ENCODE results near the gene PFN2. TPM values are rescaled to one million over a fixed set of nuclear protein-coding genes. Genes with fewer than 3 reads are reported as not detected.

PFN2 gene
- polyA plus RNA-seq, 5 donors, result 233 to 333 (median 277) TPM

DNA sequence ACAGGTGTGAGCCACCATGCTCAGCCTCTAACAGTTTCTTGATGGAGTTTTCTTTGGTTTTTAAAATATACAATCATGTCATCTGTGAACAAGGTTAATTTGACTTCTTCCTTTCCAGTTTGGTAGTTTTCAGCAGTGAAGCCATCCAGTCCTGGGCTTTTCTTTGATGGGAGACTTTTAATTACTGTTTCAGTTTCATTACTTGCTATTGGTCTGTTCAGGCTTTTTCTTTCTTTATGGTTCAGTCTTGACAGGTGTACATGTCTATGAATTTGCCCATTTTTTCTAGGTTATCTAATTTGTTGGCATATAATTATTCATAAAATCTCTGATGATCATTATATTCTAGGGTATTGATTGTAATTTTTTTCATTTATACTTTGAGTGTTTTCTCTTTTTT is 36.8 kb downstream of the PFN2 start:
- DNase-seq, result no peak

DNA sequence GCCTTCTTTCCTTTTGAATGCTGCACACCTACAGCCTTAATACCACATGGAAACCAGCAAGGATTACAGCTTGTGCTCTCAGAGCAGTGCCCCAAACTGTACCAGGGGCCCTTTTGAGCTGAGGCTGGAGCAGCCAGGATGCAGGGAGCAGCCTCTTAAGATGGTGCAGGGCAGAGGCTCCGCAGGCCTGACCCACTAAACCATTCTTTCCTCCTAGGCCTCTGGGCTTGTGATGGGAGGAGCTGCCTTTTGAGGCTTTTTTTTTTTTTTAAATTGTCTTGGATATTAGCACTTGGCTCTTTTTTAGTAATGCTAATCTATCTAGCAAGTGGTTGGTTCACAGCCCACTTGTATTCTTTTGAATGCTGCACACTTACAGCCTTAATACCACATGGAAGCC is 37.7 kb downstream of the PFN2 start:
- no peak for DNase-seq

DNA sequence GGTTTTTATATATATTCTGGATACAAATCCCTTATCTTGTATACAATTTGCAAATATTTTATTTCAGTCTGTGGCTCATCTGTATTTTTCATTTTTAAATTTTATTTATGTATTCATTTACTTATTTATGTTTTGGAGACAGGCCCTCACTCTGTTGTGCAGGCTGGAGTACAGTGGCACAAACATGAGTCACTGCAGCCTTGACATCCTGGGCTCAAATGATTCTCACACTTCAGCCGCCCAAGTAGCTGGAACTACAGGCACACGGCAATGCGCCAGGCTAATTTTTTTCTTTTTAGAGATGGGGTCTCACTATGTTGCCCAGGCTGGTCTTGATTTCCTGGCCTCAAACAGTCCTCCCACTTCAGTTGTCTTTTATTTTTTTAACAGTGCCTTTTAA is 50.6 kb downstream of the PFN2 start:
- DNase-seq, result no peak

- no peak for DNase-seq
Measured at GRCh38 chr3:149919509-149919908, 51.2 kb downstream of the PFN2 start.

- no peak for DNase-seq
Measured at GRCh38 chr3:149917124-149917667, 53.5 kb downstream of the PFN2 start.

Other genes starting within 250 kb of the PFN2 start
- 10 to 100 TPM; 52.5 to 82.0 (median 63.3) TPM for gene COMMD2, start 218.4 kb downstream of the PFN2 start, polyA plus RNA-seq (ENCODE audit: insufficient read depth in 1 of 5, insufficient read length in 5 of 5, low replicate concordance in 1 of 5)
- gene ANKUB1, start 178.3 kb downstream of the PFN2 start, polyA plus RNA-seq (ENCODE audit: insufficient read depth in 1 of 5, insufficient read length in 5 of 5, low replicate concordance in 1 of 5), result under 1 TPM; 0.25 to 0.76 (median 0.40) TPM
- 10 to 100 TPM; 57.4 to 84.6 (median 79.5) TPM for gene RNF13, start 157.7 kb downstream of the PFN2 start, polyA plus RNA-seq (ENCODE audit: insufficient read depth in 1 of 5, insufficient read length in 5 of 5, low replicate concordance in 1 of 5)

All from right lung (tissue), 5 donors.